DMS79 (cell line): ENCODE measurements around the gene PAFAH1B1.

Experiments
- DNase-seq: peaks from one replicate; lab custom pipeline; 2025; lab: John Stamatoyannopoulos, UW

The PAFAH1B1 gene

DNA sequence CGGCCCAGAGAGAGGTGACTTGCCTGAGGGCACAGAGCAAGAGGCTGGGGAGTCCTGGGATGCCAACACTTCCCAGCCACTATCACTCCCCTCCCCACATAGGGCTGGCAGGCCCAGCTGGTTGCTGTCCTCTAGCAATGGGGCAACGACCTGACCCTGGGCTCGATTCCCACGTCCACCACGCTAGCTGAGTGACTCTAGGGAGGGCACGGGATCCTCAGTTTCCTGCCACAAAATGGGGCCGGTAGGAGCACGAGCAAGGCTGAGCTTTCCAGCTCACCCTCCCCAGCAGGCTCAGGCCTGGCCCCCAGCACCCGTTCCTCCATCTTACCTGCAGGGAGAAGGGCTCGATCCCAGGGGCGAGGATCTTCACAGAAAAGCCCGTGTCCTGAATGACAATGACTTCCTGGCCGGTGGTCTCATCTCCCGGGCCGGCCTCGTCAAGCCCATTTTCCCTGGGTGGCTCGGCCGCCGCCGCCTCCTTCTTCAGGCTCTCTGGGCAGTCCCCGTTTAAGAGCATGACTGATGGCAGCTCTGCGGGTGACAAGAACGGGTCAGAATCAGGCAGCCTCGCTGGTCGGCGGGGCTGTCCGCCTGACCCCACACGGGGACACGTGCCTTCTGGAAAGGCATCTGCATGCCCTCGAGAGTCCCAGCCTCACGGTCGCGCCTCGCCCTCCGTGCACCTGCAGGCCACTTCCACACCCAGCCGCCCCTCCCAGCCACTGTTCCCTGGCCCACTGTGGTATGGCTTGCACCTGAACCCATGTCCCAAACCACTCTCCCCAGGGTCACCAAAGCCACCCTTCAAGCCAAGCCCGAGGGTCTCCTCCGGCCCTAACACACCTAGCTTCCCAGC lies 110.8 kb downstream of the PAFAH1B1 start:
- DNase-seq: no peak

DNA sequence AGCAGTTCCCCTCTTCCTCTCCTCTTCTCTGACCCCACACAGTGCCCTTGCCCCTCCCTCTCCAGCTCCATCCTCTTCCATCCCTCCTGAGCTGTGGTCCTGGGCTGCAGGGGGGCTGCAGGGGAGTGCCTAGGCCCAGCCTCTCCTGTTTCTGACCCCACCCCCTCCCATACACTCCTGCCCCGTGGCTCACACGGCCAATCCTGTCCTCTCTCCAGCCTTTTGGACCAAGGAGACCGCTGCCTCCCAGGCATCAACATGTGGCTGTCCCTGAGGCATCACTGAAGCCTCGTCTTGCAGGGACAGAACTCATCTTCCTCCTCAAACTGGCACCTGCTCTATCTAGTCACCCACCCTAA lies 111.4 kb downstream of the PAFAH1B1 start:
- no peak for DNase-seq

DNA sequence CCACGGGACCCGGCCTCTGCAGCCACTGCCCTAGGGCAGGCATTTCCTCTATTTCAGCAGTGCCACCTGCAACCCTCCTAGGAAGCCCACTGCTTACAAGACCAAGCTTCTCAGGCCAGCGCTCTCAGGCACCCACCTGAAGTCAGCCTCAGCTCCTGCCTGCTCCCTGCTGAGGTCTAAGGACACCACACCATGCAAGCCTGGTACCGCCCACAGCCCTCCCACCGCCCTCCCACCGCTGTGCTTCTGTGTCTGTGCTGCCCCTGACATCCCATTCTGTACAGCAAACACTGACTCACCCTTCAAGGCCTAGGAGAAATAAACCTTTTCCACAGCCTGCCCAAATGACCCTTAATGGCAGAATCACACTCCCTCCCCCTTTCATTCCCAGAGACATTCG lies 111.8 kb downstream of the PAFAH1B1 start:
- no peak for DNase-seq

DNA sequence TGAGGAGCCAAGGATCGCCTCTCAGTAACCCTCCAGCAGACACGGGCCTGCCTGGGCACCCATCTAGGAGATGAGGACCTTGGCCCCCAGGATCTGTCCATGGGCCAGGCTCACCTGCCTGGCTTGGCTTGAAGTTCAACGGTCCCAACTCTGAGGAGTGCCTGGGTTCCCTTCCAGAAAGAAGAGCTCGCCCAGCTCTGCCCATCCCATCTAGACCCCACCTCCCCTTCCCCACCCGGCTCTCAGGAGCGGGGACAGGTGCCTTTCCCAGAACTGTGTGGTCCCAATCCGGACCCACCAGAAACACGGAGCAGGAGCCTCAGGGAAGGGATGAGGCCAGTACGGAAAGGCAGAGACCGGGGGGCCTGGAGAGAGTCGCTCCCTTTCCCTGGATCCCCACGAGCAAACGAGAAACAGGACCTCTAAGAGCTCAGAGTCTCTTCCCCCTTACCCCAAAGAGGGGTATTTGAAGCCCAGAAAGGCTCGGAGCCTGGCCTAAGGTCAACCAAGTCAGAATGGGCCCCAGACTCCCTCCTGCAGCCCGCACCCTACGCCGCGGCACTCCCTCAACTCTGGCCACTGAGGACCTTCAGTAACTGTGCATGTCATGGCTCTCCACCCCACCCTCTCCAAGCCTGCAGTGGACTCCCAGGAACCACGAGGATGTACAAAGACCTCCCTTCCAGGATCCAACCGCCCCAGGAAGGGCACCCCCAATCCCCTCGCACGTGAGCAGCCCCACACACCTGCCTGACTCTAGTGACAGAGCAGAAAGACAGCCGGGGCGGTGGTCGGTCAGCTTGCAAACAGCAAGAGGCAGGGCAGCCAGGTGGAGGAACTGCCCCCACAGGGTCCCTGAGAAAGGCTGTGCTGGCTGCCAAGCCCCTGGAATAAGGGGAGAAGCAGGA lies 112.7 kb downstream of the PAFAH1B1 start:
- DNase-seq: no peak

DNA sequence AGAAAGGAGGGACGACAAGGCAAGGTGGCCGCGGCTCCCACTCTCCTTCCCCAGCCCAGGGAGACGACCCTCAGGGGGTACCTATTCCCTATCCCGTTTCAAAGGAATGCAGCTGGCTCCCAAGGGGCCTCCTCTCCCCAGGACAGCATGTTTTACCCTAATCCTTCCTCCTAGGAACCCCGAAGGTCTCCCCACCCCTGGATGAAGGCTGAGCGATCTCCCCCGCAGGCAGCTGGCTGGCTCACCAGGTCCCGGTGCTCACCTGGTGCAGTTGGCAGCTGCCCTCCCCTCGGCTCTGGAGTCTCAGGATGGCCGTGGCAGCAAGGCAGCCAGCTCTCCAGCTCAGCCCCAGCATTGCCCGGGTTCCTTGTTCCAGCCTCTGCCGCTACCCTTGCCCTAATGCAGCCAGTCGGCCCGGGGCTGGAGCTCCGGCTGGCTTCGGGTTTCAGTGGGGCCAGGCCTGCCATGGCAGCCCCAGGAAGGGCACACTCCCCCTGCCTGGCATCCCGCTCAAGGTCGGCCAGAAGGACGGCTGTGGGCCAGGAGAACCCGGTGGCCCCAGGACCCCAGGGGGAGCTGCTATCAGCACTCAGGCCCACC lies 113.6 kb downstream of the PAFAH1B1 start:
- DNase-seq: no peak

DNA sequence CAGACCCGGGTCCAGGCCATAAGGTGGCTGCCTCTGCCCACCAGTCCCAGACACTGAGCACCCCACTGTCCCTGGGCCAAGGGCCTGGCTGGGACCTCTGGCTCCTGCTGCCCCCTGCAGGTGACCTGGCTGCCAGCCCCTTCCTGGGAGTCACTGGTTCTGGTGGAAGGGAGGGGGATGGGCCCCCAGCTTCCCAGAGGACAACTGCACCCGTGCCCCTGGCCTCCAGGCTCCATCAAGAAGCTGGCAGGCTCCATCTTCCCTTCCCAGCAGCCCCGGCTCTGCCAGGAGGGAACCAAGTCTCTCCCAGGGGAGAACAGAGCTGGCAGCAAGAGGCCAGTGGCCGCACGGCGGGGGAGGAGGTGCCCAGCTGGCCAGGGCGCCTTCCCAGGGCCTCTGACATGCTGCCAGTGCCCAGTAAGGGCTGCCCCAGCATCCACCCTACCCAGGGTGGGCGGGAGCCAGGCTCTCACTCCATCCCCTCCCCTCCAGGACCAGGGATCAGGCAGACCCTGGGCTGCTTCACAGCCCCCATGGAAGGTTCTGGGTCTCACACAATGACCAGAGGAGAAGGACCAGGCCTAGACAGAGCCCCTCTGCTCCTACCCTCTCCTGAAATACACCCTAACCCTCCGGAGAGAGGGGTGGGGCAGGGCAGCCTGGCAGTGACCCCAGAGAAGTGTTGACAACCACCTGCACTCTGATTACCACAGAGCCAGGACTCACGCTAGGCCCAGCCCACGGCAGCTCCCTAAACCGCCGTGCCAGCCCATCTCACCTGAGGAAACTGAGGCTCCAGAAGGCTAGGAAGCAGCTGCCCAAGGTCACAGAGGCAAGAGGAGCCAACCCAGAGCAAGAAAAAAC lies 114.5 kb downstream of the PAFAH1B1 start:
- DNase-seq: no peak

DNA sequence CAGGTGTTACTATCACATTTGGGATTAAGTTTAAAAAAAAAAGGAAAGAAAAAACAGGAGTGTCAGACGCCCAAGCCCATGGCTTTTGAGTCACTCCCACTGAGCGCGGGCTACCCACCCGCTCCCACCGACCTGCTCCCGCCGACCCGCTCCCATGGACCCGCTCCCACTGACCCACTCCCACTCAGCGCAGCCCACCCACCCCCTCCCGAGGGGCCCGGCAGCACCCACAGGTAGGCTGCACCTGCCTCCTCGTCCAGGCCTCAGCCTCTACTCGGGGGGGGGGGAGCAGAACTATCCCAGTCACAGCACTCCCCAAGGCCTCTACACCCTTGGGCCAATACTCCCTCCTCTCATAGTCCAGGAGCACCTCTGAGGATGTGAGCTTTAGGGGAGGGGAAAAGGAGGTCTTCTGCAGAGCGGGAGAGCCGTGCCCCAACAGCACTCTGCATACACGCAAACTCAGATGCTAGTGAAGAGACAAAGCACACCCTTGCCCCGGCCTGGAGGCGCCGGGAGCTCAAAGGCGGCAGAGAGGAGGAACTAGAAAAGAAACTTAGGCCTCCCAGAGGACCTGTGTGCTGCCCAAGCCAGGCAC lies 115.2 kb downstream of the PAFAH1B1 start:
- no peak for DNase-seq

DNA sequence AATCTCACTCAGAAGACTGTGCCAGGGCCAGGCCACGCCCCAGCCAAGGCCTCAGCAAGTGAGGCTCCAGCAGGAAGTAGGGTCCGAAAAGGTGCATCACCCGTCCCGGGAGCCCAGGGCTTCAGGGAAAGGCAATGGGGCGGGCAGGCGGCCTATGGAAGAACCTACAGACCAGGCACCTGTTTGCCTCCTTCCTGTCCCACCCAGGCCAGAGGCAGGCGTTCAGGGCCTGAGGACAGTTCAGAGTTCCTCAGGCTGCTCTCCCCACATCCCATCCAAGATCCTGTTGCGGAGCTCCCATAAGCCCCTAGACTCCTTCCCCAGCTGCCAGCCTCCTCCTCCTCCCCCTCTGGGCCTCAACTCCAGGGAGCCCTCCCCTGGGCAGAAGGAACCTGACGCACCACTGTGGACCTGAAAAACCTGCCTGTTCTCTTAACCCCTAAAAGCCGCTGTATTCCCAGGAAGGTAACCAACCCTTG lies 115.8 kb downstream of the PAFAH1B1 start:
- DNase-seq: no peak

DNA sequence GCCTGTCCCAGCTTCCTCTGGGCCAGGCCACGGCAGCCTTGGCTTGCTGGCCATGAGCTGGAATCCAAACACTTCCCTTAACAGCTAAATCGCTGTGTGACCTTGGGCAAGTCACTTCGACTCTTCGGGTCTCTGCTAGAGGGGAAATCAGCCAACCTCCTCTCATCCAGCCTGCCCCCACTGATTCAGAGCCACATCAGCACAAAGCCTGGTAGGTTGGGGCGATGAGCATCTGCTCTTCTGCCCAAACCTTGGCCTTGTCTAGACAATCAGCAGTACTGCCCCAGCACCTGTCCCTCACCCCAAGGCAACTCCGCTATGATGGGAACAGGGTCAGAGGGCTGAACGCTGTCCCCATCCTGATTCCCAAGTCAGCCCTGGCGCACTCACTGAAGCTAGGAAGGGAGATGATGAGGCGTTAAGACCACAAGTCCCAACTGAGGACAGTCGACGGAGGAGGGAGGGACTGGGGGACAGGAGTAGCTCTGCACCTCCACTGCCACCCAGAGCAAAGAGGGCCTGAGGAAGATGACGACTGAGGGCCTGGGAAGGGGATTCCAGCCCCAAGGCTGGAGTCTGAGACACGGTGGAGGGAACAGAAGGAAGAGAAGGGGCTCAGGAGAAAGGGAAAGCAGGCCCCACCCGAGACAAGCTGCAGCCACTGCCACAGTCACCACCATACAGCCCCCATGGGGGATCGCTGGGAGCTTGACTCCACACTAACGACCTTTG lies 116.8 kb downstream of the PAFAH1B1 start:
- DNase-seq: no peak

DNA sequence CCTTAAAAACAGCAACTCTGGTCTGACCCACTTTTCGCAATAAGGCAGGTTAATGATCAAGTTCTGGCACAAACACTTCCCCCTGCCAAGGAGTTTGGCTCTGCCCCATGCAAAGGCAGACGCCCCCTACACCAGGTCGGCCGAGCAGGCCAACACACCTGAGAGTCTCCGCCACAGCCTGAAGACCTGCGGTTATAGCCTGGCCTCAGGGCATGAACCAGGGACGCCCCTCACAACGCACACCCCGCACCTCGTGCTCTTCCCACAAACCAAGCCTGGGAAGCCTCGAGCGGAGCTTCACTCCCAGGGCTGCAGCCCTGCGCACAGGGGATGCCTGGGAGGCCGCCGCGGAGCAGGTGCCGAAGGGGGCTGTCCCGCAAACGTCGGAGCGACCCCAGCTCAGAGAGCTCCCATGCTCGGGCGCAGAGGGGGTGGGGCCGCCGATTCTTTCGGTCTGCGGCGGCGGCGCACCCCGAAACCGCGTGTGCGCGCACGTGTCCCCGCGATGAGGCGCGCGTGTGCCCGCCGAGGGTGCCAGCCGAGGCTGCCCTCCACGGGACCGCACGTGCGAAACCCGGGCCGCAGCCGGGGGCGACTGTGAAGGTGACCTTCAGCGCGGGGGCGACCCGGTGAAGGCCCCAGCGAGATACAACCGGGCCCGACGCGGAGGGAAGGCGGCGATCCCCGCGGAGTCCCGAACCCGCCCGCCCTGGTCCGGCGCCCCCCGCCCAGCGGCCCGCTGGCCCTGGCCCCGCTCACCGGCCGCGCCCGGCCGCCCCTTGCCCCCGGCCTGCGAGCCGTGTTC lies 117.6 kb downstream of the PAFAH1B1 start:
- DNase-seq: peak; percentile 5

DNA sequence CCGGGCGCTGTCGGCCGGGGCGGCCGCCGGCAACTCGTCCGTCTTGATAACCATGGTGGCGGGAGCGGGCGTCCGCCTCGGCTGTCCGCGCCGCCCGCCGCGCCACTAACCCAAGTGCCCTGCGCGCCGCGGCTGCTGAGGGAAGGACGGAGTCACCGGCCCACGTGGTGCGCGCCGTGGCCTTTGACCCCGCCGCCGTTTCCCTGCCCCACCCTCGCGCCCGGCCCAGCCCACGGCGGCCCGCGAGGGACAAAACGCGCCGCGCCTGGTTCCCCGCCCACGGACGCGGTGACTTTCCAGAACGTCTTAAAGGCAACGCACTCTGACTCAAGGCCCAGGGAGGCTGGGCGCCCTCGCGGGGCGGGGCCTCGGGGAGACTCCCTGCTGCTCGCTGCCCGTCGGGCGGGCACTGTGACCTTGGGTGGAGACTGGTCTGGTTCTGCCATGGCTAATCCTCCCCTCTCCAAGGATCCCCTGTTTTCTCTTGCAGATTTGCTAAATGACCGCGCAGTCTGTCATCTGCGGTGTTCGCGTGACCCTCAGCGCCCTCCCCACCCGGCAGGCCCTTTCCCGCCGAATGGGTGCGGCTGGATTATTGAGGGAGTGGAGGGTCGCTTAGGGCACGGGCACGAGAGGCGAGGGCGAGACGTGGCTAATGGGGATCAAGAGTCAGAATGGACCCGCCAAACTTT lies 118.3 kb downstream of the PAFAH1B1 start, which contains the start of gene CLUH:
Gene CLUH (minus strand): TSS at position 157 of the 692 bp plus-strand sequence. CDS start 103 bp downstream, at position 54.
- peak; percentile 80 for DNase-seq

DNA sequence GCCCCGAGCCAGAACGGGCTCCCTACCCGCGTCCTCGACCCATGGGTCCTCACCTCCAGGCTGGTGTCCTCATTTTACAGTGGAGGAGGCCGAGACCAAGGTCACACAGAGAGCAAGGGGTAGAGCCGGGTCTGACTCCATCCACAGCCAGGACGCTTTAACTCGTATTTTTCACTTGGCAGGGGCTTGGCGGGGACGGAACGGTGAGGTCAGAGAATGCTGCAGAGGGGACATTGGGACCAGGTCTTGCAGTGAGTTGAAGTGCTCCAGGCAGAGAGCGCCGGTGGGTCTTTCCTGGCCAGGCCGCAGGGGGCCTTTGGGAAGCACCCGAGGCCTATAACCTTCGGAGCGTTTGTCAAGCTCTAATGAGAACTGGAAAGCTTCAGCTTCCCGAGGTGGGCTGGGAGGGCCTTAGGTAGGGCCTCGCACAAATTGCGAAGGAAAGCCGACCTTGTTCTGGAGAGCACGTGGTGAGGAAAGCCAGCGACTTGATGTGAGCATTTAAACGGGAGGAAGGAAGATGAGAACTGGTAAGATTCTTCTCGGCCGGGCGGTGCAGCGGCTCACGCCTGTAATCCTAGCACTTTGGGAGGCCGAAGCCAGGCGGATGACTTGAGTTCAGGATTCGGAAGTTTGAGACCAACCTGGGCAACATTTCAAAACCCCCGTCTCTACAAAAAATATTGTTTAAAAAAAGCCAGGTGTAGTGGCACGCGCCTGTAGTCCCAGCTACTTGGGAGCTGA lies 119.0 kb downstream of the PAFAH1B1 start:
- peak; percentile 33 for DNase-seq

DNA sequence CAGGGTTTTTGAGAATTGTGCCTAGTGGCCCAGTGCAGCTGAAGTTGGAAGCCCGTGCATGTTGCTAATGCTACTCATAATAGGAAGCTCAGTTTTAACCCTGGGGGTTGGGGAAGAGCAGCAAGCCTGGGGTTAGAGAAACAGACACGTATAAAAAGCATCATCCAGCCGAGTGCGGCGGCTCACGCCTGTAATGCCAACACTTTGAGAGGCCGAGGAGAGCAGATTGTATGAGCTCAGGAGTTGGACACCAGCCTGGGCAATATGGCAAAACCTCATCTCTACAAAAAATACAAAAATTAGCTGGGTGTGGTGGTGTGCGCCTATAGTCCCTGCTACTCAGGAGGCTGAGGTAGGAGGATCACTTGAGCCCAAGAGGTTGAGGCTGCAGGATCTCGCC lies 120.4 kb downstream of the PAFAH1B1 start:
- no peak for DNase-seq

DNA sequence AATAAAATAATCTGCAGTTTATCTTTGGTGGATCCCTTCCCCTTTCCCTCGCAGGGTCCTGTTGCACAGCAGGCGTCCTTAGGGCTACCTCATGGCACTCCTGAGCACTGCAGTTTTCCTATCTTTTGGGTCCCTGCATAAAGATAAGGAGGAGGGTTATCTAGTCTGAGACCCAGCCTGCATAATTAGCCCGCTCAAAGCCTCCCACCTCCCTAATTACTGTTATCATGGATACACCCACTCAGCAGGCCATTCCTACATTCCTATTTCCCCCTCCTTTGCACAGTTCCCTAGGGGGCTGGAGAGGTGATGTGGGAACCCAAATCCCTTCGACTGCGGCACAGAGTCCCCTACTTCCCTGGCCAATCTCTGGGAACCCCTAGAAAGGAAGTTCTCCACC lies 123.2 kb downstream of the PAFAH1B1 start:
- no peak for DNase-seq

DNA sequence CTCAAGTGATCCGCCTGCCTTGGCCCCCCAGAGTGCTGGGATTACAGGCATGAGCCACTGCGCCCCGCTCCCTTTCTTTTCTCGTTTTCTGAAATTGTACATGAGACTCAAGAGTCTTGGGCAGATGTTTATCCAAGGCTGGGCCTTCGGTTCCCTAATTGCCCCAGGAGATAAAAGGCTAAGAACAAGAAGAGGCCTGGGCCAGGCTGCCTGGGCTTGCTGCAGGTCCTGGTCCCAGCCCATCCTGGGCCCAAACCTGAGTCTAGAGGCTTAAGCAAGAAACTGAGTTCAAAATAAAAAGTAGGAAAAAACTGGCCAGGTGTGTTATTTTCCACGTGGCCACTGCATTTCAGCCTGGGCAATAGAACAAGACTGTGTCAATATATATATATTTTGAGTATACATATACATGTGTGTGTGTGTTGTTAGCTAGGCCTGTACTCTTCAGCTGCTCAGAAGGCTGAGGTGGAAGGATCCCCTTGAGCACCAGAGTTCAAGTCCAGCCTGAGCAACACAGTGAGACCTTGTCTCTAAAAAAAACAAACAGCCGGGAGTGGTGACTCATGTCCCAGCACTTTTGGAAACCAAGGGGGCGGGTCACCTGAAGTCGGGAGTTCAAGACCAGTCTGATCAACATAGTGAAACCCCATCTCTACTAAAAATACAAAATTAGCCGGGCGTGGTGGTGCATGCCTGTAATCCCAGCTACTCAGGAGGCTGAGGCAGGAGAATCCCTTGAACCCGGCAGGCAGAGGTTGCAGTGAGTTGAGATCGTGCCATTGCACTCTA lies 124.9 kb downstream of the PAFAH1B1 start:
- DNase-seq: no peak

DNA sequence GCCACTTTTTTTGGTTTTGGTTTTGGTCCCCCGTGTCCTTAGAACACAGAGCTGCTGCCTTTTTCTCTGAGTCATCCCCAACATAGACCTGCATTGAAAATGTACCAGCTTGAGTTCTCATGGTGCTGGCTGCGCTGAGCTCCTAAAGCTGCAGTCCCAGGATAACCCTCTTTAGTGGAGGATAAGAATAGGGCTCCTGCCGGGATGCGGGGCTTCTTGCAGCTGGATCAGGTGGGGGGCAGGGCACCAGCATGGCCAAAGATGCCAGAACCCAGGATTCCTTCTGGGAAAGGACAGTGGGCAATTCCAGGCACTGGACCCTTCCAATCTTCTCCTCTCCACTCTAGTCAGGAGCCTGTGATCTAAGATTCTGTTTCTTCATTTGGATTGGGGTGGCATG lies 126.4 kb downstream of the PAFAH1B1 start:
- DNase-seq: no peak

DNA sequence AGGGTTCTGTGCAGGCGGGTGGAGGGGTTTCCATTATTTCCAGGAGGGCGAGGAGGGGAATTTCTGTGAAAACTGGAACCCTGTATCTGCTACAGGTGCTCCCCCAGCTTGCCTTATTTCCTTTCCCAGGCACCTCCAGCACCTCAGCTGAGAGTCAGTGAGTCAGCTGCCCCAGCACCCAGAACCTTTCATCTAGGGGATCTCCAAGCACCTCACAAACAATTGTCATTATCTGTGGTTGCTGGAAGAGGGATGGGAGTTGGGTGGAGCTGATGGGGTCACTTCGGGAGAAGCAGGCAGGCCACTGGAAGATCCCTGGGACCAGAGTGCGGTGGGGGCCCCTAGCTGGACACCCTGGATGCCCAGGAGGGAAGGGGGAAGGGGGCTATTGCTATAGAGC lies 128.1 kb downstream of the PAFAH1B1 start:
- no peak for DNase-seq
